ENCODE measurements around the gene STIL.
"Not testable (repeated sequence)": the region's sequence is repeated elsewhere in the genome, so short reads cannot be mapped to it uniquely, and the experiment has no call there.

STIL gene

DNA sequence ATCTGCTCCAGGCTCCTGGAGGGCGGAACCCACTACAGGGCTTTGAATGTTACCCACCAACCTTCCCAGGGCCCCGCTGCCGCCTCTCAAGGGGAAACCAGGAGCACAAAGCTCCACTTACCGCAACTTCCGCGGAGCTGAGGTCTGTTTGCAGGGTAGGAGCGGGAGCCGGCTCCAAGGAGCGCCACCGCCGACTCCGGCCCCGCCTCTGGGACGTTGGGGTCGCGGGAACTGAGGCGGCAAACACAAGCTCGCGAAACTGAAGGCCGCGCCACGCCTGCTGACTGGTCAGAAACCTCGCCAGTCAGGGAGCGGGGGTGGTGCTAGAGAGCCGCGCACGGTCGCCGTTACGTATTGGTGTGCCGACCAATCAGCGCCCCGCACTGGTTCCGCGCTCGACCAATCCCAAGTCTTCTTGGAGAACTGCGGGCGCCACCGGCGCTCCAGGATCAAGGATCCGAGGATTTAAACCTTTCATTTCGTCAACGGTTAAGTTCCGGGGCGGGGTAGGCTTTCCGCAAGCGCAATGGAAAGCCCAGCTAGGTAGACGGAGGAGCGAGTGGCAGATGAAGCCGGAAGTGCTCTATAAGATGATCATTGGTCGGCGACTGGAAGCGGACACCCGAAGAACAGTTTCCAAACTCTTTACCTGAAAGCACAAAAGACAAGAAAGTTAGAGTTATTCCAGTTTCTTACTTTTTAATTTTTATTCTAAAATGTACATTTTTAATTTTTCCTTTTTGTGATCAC is at the start of gene STIL:
TSS of gene STIL (minus strand) at position 233 of the 750 bp plus-strand sequence. CDS start 3,828 bp downstream, outside the sequence.
- ATAC-seq (replicated peaks) (peak; percentile 97), DNase-seq (peak; percentile 98)
- peak within 1 kb of the TSS; percentile 87 to 91 for H3K4me3 Mint-ChIP-seq
- no peaks in the 10 kb centered on the region for H3K27me3 Mint-ChIP-seq
- H3K4me1 Mint-ChIP-seq = peaks cover 4 to 15% of the 10 kb centered on the region in 2 donors
- H3K27ac Mint-ChIP-seq = peak within 1 kb of the TSS; percentile 98
- no peaks in the 10 kb centered on the region for H3K9me3 Mint-ChIP-seq
- H3K36me3 Mint-ChIP-seq = peaks cover 4 to 7% of the 10 kb centered on the region in 2 donors

DNA sequence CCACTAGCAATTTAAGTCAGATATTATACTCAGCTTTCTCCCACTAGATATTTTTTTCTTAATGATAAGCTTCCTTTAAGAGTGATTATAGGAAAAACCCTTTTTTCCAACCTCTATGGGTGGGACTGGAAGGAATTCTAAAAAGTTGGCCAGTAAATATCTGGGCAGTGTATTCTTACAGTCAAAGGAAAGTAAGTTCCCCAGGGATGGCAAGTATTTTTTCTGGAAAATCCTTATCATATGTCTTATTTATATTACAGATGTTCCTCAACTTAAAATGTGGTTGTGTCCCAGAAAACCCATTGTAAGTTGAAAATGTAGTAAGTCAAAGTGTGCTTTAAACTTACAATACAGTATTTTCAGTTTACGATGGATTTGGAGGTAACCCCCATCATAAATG is 48.9 kb upstream of the STIL start:
- Mint-ChIP-seq H3K27ac (no peak overlapping the region), H3K4me1 (peaks cover 0 to 2% of the 10 kb centered on the region in 2 donors), H3K9me3 (no peaks in the 10 kb centered on the region), H3K27me3 (no peaks in the 10 kb centered on the region), H3K4me3 (no peak overlapping the region), H3K36me3 (peaks cover 0 to 6% of the 10 kb centered on the region in 2 donors)
- DNase-seq = no peak
- no peak for ATAC-seq (replicated peaks)

DNA sequence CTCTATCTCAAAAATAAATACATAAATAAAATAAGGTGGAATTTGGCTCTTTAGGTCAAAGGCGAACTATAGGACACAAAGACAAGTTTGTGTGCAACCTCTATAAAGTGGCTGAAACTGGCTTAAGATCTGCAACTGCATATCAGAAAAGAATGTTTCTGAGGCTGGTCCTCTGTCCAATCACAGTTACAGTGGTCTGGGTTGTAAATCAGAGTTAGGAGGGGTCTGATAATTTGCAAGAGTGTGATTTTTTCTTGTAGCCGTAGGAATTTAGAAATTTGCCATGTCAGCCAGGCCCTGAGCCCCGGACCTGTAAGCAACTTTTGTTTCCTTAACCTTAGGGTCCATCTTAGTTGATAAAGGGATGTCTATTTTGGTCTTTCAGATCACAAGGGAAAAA is 47.4 kb upstream of the STIL start:
- H3K36me3 Mint-ChIP-seq = peaks cover 0 to 6% of the 10 kb centered on the region in 2 donors
- H3K4me1 Mint-ChIP-seq = peaks cover 0 to 2% of the 10 kb centered on the region in 2 donors
- ATAC-seq (replicated peaks) = no peak
- H3K4me3 Mint-ChIP-seq = no peak overlapping the region
- no peaks in the 10 kb centered on the region for H3K27me3 Mint-ChIP-seq
- DNase-seq = no peak
- no peak overlapping the region for H3K27ac Mint-ChIP-seq
- no peaks in the 10 kb centered on the region for H3K9me3 Mint-ChIP-seq

DNA sequence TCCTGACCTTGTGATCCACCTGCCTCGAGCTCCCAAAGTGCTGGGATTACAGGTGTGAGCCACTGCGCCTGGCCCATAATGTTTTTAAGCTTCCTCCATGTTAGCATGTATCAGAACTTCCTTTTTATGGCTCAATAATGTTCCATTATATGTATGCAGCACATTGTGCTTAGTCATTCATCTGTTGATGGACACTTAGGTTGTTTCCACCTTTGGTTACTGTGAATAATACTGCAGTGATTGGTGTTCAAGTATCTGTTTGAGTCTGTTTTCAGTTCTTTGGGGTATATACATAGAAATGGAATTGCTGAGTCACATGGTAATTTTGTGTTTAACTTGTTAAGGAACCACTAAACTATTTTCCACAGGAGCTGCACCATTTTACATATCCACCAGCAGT is 37.4 kb upstream of the STIL start:
- Mint-ChIP-seq H3K36me3 (peaks cover 15 to 24% of the 10 kb centered on the region in 2 donors), H3K4me1 (peaks cover 14 to 29% of the 10 kb centered on the region in 2 donors), H3K9me3 (no peaks in the 10 kb centered on the region), H3K4me3 (no peak overlapping the region), H3K27ac (peak overlapping the region; percentile 85), H3K27me3 (no peaks in the 10 kb centered on the region)
- DNase-seq (no peak), ATAC-seq (replicated peaks) (peak; percentile 73 to 94)

DNA sequence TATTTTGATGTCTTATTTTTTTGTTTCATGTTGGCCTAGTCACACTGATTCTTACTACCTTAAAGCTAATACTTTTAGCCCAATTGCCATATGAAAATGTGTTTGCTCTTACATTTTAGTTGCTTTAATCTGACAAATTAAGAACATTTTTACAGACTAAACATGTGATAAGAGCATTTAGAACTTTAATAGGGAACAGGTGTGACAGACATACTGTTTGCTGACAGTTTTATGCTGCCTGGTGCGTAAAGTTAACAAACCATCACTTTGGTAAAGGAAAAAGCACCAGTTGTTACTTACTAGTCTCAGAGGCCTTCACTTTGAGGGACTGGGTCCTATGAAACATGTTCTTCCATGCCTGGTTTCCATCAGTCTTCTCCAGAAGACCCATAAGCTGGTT is 34.3 kb upstream of the STIL start:
- peaks cover 12 to 25% of the 10 kb centered on the region in 2 donors for H3K4me1 Mint-ChIP-seq
- H3K9me3 Mint-ChIP-seq = no peaks in the 10 kb centered on the region
- DNase-seq (no peak), ATAC-seq (replicated peaks) (no peak)
- no peak overlapping the region for H3K4me3 Mint-ChIP-seq
- no peaks in the 10 kb centered on the region for H3K27me3 Mint-ChIP-seq
- H3K27ac Mint-ChIP-seq = no peak overlapping the region
- peaks cover 18 to 28% of the 10 kb centered on the region in 2 donors for H3K36me3 Mint-ChIP-seq

DNA sequence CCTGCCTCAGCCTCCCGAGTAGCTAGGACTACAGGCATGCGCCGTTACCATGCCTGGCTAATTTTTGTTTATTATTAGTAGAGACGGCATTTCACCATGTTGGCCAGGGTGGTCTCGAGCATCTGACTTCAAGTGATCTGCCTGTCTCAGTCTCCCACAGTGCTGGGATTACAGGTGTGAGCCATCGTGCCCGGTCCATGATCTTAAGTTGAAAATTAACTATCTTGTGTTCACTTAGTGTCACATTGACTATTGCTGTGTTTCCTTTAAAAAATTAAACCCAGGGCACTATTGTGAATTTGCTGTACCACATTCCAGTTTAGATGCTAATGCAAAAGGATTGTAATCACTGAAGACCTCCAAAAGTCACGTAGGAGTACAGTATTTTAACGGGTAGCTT is 33.8 kb upstream of the STIL start:
- no peak for ATAC-seq (replicated peaks)
- Mint-ChIP-seq H3K4me1 (peaks cover 12 to 25% of the 10 kb centered on the region in 2 donors), H3K9me3 (no peaks in the 10 kb centered on the region), H3K27me3 (no peaks in the 10 kb centered on the region), H3K4me3 (no peak overlapping the region), H3K27ac (no peak overlapping the region), H3K36me3 (peaks cover 18 to 28% of the 10 kb centered on the region in 2 donors)
- DNase-seq = no peak

DNA sequence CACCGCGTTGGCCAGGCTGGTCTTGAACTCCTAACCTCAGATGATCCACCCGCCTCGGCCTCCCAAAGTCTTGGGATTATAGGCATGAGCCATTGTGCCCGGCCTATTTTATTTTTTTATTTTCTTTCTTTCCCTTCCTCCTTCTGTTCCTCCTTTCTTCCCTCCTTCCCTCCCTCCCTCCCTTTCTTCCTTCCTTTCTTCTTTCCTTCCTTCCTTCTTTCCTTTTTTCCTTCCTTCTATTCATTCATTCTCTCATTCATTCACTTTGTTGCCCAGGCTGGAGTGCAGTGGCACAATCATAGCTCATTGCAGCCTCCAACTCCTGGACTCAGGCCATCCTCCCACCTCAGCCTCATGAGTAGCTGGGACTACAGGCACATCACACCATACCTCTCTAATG is 33.0 kb upstream of the STIL start:
- Mint-ChIP-seq H3K36me3 (peaks cover 18 to 28% of the 10 kb centered on the region in 2 donors), H3K4me1 (peaks cover 12 to 25% of the 10 kb centered on the region in 2 donors)
- not testable (repeated sequence) for H3K9me3 Mint-ChIP-seq; ATAC-seq (replicated peaks); DNase-seq; H3K27me3 Mint-ChIP-seq; H3K27ac Mint-ChIP-seq; H3K4me3 Mint-ChIP-seq

DNA sequence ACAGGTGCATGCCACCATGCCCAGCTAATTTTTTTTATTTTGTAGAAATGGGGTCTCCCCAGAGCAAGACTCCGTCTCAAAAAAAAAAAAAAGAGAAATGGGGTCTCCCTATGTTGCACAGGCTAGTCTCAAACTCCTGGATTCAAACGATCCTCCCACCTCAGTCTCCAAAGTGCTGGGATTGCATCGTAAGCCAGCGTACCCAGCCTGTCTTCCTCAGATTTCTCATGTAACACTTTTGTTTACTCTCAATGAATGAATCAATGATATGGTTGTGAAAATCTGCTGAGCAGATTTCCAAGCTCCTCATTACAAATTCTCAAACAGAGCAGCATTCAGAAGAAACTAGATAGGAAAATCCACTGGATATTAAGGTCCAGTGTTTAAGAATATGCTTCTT is 26.3 kb upstream of the STIL start:
- H3K9me3 Mint-ChIP-seq = no peaks in the 10 kb centered on the region
- H3K4me3 Mint-ChIP-seq = no peak overlapping the region
- H3K27me3 Mint-ChIP-seq = no peaks in the 10 kb centered on the region
- peak overlapping the region; percentile 65 for H3K27ac Mint-ChIP-seq
- no peak for DNase-seq
- H3K4me1 Mint-ChIP-seq = peaks cover 7 to 23% of the 10 kb centered on the region in 2 donors
- no peak for ATAC-seq (replicated peaks)
- peaks cover 7 to 9% of the 10 kb centered on the region in 2 donors for H3K36me3 Mint-ChIP-seq

DNA sequence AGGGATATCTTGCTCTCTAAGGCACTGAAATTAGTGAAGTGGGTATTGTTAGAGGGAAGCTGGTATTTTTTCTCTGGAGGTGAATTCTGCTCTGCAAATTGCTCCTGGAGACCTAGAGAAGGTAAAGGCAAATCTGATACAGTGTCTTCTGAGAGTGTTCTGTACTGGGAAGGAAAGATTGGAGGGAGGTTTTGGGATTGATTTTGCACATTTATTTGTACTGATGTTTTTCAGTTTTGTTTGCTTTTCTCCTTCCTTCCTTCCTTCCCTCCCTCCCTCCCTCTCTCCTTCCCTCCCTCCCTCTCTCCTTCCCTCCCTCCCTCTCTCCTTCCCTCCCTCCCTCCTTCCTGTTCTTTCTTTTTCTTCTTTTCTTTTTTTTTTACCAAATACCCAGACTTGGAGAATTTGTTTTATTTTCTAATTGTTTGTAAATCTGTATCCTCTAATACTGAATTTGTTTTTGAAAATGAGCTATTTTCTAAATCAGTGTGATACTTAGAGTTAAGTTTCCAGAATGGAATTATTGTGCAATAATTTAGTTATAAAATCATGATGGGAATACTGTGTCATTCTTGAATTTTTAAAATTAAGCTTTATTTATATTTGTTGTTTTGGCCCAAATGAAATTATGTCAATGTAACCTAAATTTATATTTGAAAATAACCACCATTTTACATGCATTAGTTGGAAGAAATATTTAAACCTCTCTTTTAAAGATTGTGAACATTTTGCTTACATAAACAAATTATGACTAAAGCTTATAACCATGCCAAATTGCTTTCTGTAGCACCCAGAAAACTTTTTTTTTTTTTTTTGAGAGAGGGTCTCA is 24.5 kb upstream of the STIL start:
- no peak for ATAC-seq (replicated peaks)
- Mint-ChIP-seq H3K4me1 (peaks cover 12 to 30% of the 10 kb centered on the region in 2 donors), H3K4me3 (no peak overlapping the region), H3K36me3 (peaks cover 7 to 9% of the 10 kb centered on the region in 2 donors), H3K27ac (no peak overlapping the region), H3K27me3 (no peaks in the 10 kb centered on the region), H3K9me3 (no peaks in the 10 kb centered on the region)
- DNase-seq = no peak

DNA sequence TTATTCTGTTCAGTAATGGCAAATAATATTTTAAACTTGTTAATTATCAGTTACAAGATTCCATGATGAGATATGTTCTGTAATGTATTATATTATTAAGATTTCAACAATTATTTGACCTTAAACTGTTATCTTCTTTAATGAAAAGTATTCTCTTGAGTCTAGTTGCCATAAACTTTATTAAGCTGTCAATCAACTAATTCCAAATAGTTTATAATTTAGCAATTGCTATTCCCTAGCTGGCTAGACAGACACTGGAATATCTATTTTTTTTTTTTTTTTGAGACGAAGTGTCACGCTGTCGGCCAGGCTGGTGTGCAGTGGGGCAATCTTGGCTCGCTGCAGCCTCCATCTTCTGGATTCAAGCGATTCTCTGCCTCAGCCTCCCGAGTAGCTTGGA is 23.4 kb upstream of the STIL start:
- Mint-ChIP-seq H3K27ac (no peak overlapping the region), H3K4me3 (no peak overlapping the region), H3K36me3 (peaks cover 7 to 9% of the 10 kb centered on the region in 2 donors), H3K9me3 (no peaks in the 10 kb centered on the region), H3K4me1 (peaks cover 12 to 30% of the 10 kb centered on the region in 2 donors), H3K27me3 (no peaks in the 10 kb centered on the region)
- ATAC-seq (replicated peaks) = no peak
- no peak for DNase-seq

DNA sequence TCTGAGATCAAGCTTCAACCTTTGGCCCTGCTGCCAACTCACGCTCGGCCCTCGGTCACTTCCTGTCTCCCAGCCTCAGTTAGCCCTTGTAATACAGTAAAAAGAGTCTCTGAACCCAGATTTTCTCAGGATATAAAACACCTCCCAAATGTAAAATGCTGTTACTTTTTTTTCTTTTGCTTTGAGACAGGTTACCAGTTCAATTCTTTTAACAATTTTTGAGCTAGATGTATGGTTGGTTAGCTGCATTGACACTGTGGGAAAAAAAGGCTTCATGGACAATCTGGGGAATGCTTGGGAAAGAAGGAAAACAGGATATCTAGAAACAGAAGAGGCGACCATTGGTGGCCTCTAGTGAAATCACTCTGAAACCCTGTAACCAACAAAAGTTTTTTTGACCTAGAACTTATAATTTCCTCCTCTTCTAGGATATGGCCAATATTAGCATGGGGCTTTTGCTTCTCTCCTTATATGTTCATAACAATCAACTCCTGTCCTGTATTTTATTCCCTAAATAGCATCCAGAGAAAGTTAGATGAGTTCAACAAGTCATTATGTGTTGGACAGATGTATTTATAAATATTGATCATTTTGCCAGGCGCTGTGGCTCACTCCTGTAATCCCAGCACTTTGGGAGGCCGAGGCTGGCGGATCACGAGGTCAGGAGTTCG is 21.0 kb upstream of the STIL start:
- no peak for ATAC-seq (replicated peaks)
- H3K27ac Mint-ChIP-seq = peak overlapping the region; percentile 99

DNA sequence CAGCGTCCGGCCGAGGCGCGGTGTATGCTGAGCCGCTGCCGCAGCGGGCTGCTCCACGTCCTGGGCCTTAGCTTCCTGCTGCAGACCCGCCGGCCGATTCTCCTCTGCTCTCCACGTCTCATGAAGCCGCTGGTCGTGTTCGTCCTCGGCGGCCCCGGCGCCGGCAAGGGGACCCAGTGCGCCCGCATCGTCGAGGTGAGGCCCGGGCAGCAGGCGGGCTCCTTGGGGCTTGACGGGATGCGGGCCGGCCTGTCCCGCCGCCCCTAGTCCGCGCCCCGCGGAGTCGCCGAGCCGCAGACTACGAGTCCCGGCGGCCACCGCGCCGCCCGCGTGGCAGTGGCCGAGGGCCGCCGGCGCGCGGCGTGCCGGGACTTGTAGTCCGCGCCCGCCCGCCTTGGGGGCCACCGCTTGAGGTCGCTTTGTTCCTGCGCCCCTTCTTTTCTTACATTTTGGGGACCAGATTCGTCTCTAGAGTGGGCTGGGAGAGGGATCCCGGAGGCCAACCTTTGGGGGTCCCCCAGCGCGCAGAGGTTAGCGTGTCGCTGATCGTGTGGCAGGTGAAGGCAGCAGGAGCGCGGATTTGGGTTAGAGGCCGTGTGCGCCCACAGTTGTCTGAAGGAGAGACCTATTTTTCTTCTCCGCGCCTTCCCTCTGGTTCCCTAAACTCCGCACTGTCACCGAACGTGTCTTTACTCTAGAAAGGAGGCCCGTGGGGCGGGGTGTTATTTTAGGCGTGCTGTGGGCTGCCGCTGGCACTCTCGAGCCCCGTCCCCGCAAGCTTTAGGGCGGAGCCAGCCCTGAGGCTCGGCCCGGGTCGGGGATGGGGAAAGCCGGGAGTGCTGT is 20.2 kb upstream of the STIL start:
- peak overlapping the region; percentile 99 for H3K27ac Mint-ChIP-seq
- H3K4me3 Mint-ChIP-seq = no peak overlapping the region
- H3K36me3 Mint-ChIP-seq = peaks cover 0 to 3% of the 10 kb centered on the region in 2 donors

More for the DNA sequence above, 21.0 kb upstream of the STIL start:
- Mint-ChIP-seq H3K9me3 (no peaks in the 10 kb centered on the region), H3K4me3 (no peak overlapping the region), H3K36me3 (peaks cover 0 to 5% of the 10 kb centered on the region in 2 donors), H3K4me1 (peaks cover 12 to 30% of the 10 kb centered on the region in 2 donors), H3K27me3 (no peaks in the 10 kb centered on the region)
- no peak for DNase-seq

DNA sequence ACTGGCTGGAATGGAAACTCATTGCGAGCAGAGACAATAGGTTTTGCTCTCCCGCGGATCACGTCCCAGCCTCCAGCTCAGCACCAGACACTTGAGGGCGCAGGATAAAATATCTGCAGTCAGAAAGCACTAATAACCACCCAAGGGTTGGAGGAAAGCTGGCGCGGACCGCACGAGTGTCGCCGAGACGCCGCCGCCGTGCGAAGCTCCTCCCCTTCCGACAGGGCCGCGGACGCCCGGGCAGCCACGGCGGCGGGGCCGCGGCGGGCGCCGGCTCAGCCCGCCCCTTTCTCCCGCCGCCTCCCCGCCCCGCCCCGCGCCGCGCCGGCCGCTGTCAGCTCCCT is 19.6 kb upstream of the STIL start, which contains the start of gene CMPK1:
TSS of gene CMPK1 (plus strand) at position 213 of the 344 bp plus-strand sequence. CDS start 156 bp downstream, outside the sequence.
- Mint-ChIP-seq H3K4me3 (no peak within 1 kb of the TSS), H3K27me3 (no peaks in the 10 kb centered on the region), H3K27ac (peak within 1 kb of the TSS; percentile 99), H3K4me1 (peaks cover 12 to 30% of the 10 kb centered on the region in 2 donors), H3K9me3 (no peaks in the 10 kb centered on the region), H3K36me3 (peaks cover 0 to 5% of the 10 kb centered on the region in 2 donors)
- peak; percentile 73 for DNase-seq
- ATAC-seq (replicated peaks) = peak; percentile 78 to 83

More for the DNA sequence above, 20.2 kb upstream of the STIL start:
- peaks cover 12 to 30% of the 10 kb centered on the region in 2 donors for H3K4me1 Mint-ChIP-seq
- no peaks in the 10 kb centered on the region for H3K9me3 Mint-ChIP-seq
- peak; percentile 68 for DNase-seq
- ATAC-seq (replicated peaks) = peak; percentile 88 to 90
- H3K27me3 Mint-ChIP-seq = no peaks in the 10 kb centered on the region

Measured in stimulated activated naive B cell treated with anti-CD40 and anti-IgM and Interleukin-4, amounts not matched to agents 10 μg/mL and 1 μg/mL and 100 μg/mL, for 72 hours (primary cell).